Heart left ventricle (tissue), 16 donors: ENCODE results near the gene FBN1. TPM values are rescaled to one million over a fixed set of nuclear protein-coding genes. Genes with fewer than 3 reads are reported as not detected.

ENCODE experiments used
- ATAC-seq, 4 donors: fragments of 200-7000 bp; cut with Tn5 transposase; one replicate each; pipeline ENCODE4 v1.9.1; 2020 to 2022; ENCODE audit warnings: moderate library complexity in 4 of 4, mild to moderate bottlenecking in 3 of 4, moderate number of reproducible peaks in 1 of 4
- DNase-seq, 5 donors: peaks; one replicate each; pipeline ENCODE4 v3.0.0-alpha.2; 2020
- H3K27ac ChIP-seq, 12 donors: fragments of 200-600 bp; sonication (generic) in 4 of 12; one replicate each; pipeline versions ENCODE4 v1.5.0 to v1.8.0; 2016 to 2022; ENCODE audit warnings: mild to moderate bottlenecking in 2 of 12
- H3K27me3 ChIP-seq, 9 donors: fragments of 200-600 bp; sonication (generic) in 2 of 9; one replicate each; pipeline versions ENCODE4 v1.5.1 to v1.8.0; 2016 to 2022; ENCODE audit warnings: mild to moderate bottlenecking in 3 of 9
- H3K36me3 ChIP-seq, 9 donors: fragments of 200-600 bp; sonication (generic) in 2 of 9; one replicate each; pipeline versions ENCODE4 v1.5.0 to v1.8.0; 2018 to 2022; ENCODE audit warnings: mild to moderate bottlenecking in 2 of 9
- H3K4me1 ChIP-seq, 12 donors: fragments of 200-600 bp; sonication (generic) in 4 of 12; one replicate each; pipeline versions ENCODE4 v1.5.0 to v1.8.0; 2016 to 2022; ENCODE audit warnings: mild to moderate bottlenecking in 3 of 12
- H3K4me3 ChIP-seq, 12 donors: fragments of 200-600 bp; sonication (generic) in 4 of 12; one replicate each; pipeline versions ENCODE4 v1.5.0 to v1.8.0; 2017 to 2022; ENCODE audit warnings: mild to moderate bottlenecking in 9 of 12, moderate library complexity in 4 of 12
- H3K9me3 ChIP-seq, 12 donors: fragments of 200-600 bp; sonication (generic) in 4 of 12; one replicate each; pipeline versions ENCODE4 v1.5.0 to v1.8.0; 2016 to 2022; ENCODE audit warnings: mild to moderate bottlenecking in 1 of 12
- POLR2A ChIP-seq, 2 donors: fragments of 450-650 bp; IDR thresholded peaks; one replicate each; pipeline ENCODE4 v1.6.1; 2017; ENCODE audit warnings: antibody characterized with exemption in 2 of 2, mild to moderate bottlenecking in 2 of 2, moderate library complexity in 2 of 2
- WGBS, 4 donors: extraction: QIAGEN DNeasy Blood & Tissue Kit in 2 of 4; methylation state at CpG; one replicate each; pipeline versions ENCODE4 v1.1.5 to v1.1.7; 2013 to 2018; 5-methylcytosine and 5-hydroxymethylcytosine counted together
- intact Hi-C, 10 donors: fragments of 100-400 bp; cut with DNase I; formaldehyde crosslinking; loops; one replicate each; pipeline versions ENCODE4 v1.11.1 to v1.14.2; 2022
- polyA plus RNA-seq, 2 donors: library from polyadenylated mRNA; stranded (reverse); fragments of 200-250 nt; gene quantifications; one replicate each; pipeline ENCODE4 v1.2.3, GENCODE V29; 2013
- total RNA-seq, 9 donors: library from RNA; depleted of rRNA in 2 of 9; stranded (reverse); fragments of >200 nt in 2 of 9; fragmentation: NEBNext Ultra II Directional in 3 of 9; extraction: Animal tissue kit (Norgen Biotek cat#: 25700) in 3 of 9; gene quantifications; one replicate each; pipeline versions ENCODE4 v1.1.0 to v1.2.4, GENCODE V29; 2016 to 2023
- TF ChIP-seq, protein P1 (sequence below), 12 donors: fragments of 200-600 bp; sonication (generic) in 4 of 12; IDR thresholded peaks; one replicate each; pipeline versions ENCODE4 v1.5.0 to v1.8.0; 2018 to 2022; ENCODE audit warnings: antibody characterized with exemption in 12 of 12, mild to moderate bottlenecking in 5 of 12
- donor health status: ischemic (EF 13 %, LVEDD 7.1; RV severe dilation, severe dysfunction).
- donor health status: healthy with polysubstance abuse.
- donor health status: DM: no; HTN: yes; CAD: no.
- donor health status: DM: no; HTN: no; CAD: no.
- donor health status: ischemic (EF 25% LVEDD 6.9; RV normal size, moderate dysfunction).
- donor health status: ischemic (EF 25% LVEDD 5.7; RV mildly dilated, moderate dysfunction).
- donor health status: healthy.
- donor health status: DM: yes; HTN: yes; CAD: no.
- donor health status: ischemic (EF 35%, LVEDD 5.7; RV mildly dilated, moderate dysfunction).
- donor health status: nonischemic (EF 11% LVEDD 7.7; RV severe dilation, severe dysfunction).
- donor health status: DM: yes; HTN: yes; CAD: no.
- donor health status: PGD.
- donor health status: ischemic (EF 29% LVEDD 5.4; RV normal size, mild dysfunction).
- donor health status: nonischemic (EF 23%, LVEDD 6.1; RV moderate dilation, normal function).

Gene FBN1
- total and polyA plus RNA-seq, 11 donors = 5.7 to 115 (median 31.4) TPM

DNA sequence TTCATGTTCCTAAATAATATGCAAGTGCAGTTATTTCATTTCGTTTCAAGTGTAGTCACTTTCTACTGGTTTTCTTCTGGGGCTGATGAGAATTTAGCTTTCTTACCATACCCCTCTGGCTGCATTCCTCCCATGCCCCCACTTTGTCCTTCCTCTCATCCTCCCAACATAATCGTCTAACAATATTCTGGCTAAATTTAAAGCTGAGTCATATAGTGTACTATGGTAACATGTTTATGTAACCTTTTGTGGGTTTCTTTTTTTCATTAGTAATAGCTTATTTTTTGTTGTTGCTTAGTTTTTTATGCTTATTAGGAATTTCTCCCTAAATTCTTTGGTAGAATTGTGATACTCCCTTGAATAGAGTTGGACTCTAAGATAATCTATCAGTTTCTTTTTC, 283.8 kb downstream of the FBN1 start:
- Histone ChIP-seq H3K27ac (no peak overlapping the region), H3K4me3 (no peak overlapping the region), H3K4me1 (peaks cover 0 to 13% (median 3%) of the 10 kb centered on the region in 12 donors), H3K27me3 (no peaks in the 10 kb centered on the region), H3K36me3 (no peaks in the 10 kb centered on the region), H3K9me3 (peaks cover 0 to 3% (median 0%) of the 10 kb centered on the region in 12 donors)
- WGBS, 4 donors = 71 to 78% (median 75%) methylated on average over 2 of the region's 2 CpGs
- ATAC-seq = no peak
- intact Hi-C loops = loop anchor here in 5 of 10 donors (10.0 kb wide), 5 partner anchors 103 to 283 kb away; partner anchors contain the start of gene FBN1 (in 2 of the 5)
- DNase-seq = no peak
- no peak for TF ChIP-seq POLR2A (IDR thresholded peaks at IDR 0.05)
- TF ChIP-seq, protein P1, sequence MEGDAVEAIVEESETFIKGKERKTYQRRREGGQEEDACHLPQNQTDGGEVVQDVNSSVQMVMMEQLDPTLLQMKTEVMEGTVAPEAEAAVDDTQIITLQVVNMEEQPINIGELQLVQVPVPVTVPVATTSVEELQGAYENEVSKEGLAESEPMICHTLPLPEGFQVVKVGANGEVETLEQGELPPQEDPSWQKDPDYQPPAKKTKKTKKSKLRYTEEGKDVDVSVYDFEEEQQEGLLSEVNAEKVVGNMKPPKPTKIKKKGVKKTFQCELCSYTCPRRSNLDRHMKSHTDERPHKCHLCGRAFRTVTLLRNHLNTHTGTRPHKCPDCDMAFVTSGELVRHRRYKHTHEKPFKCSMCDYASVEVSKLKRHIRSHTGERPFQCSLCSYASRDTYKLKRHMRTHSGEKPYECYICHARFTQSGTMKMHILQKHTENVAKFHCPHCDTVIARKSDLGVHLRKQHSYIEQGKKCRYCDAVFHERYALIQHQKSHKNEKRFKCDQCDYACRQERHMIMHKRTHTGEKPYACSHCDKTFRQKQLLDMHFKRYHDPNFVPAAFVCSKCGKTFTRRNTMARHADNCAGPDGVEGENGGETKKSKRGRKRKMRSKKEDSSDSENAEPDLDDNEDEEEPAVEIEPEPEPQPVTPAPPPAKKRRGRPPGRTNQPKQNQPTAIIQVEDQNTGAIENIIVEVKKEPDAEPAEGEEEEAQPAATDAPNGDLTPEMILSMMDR (IDR thresholded peaks at IDR 0.05) = no peak

DNA sequence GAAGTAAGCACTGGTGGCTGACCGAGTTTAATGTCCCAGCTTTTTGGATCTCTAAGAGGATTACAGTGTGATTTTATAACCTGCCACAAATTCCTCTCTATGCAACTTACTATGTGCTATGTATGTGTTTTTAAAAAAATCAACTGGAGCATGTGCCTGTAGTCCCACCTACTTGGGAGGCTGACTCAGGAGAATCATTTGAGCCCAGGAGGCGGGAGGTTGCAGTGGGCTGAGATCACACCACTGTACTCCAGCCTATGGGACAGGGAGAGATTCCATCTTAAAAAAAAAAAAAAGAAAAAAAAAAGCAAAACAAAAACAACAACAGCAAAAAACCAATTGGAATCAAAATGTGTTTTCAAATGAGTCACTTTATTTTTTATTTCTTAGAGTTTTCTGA, 284.7 kb downstream of the FBN1 start:
- ATAC-seq = no peak
- H3K36me3 ChIP-seq = no peaks in the 10 kb centered on the region
- no peak for DNase-seq
- TF ChIP-seq POLR2A (IDR thresholded peaks at IDR 0.05) = no peak
- TF ChIP-seq, protein P1 (IDR thresholded peaks at IDR 0.05) = no peak
- H3K27me3 ChIP-seq = no peaks in the 10 kb centered on the region
- no peak overlapping the region for H3K27ac ChIP-seq
- intact Hi-C loops = loop anchor here in 5 of 10 donors (10.0 kb wide), 5 partner anchors 104 to 284 kb away; partner anchors contain the start of gene FBN1 (in 2 of the 5)
- H3K4me1 ChIP-seq = peaks cover 0 to 13% (median 3%) of the 10 kb centered on the region in 12 donors
- WGBS, 4 donors = 81 to 93% (median 88%) methylated on average over 2 of the region's 2 CpGs
- peaks cover 0 to 3% (median 0%) of the 10 kb centered on the region in 12 donors for H3K9me3 ChIP-seq
- H3K4me3 ChIP-seq = no peak overlapping the region

Other genes starting within 250 kb of the FBN1 start
- 1 to 10 TPM in 7 of 9 donors, under 1 TPM in 2; 0.90 to 3.2 (median 1.8) TPM for gene CEP152, start 165.4 kb upstream of the FBN1 start, total RNA-seq
- 1 to 10 TPM in 1 of 2 donors, under 1 TPM in 1; 0.61 to 1.6 TPM for gene CEP152, start 165.4 kb upstream of the FBN1 start, polyA plus RNA-seq
- gene EID1, start 232.4 kb upstream of the FBN1 start, total RNA-seq = 100 to 1,000 TPM; 169 to 393 (median 224) TPM
- 100 to 1,000 TPM; 161 to 198 TPM for gene EID1, start 232.4 kb upstream of the FBN1 start, polyA plus RNA-seq